K562 (cell line): Measurements from ENCODE around the gene TLL1. TPM values are rescaled to one million over a fixed set of nuclear protein-coding genes. Genes with fewer than 3 reads are reported as not detected.

ENCODE experiments used
- ATAC-seq: fragments of 200-7000 bp; cut with Tn5 transposase; 3 replicates; pipeline ENCODE4 v1.9.1; 2020; ENCODE audit warnings: moderate library complexity
- BruUV-seq: library from RNA; stranded (reverse); fragments of 400-500 nt; replicated peaks from 2 replicates; lab custom pipeline; 2021; lab: Mats Ljungman, UMichigan
- CTCF ChIA-PET: fragments of 300-600 bp; formaldehyde crosslinking; extraction: SDS; loops from one replicate; lab custom pipeline; 2021; ENCODE audit warnings: low intra/inter-chr PET ratio; lab: Yijun Ruan, JAX
- POLR2A ChIA-PET: fragments of 300-600, 350-650 bp; sonication (Branson Sonifier 250); formaldehyde crosslinking; extraction: SDS; loops from one replicate; lab custom pipeline; 2021; ENCODE audit warnings: antibody characterized with exemption, inconsistent platforms; lab: Yijun Ruan, JAX
- DNase-seq, 4 experiments: peaks; one replicate each; pipeline versions ENCODE4 v3.0.0 to v3.0.0-alpha.2; 2011 to 2018; ENCODE audit warnings: low spot score in 3 of 4, mixed read lengths in 3 of 4; ENCODE audit errors: extremely low read depth in 1 of 4
- FAIRE-seq: peaks from 2 replicates; lab custom pipeline; 2011; peaks lifted over from hg19 to GRCh38; lab: Jason Lieb, UNC
- H2AFZ ChIP-seq: 2 replicates; pipeline ENCODE4 v1.6.0; 2011; ENCODE audit warnings: low read depth, low read length, control low read depth, inconsistent platforms
- H3K27ac ChIP-seq: fragments of 200-600 bp; 3 replicates; pipeline ENCODE4 v1.8.0; 2011; ENCODE audit warnings: low read depth, mild to moderate bottlenecking, control low read depth, inconsistent platforms, low read length, moderate library complexity, mixed read lengths; ENCODE audit errors: extremely low read depth
- H3K27me3 ChIP-seq, 2 experiments: fragments of 300-600 bp in 1 of 2; 2 replicates in 1 of 2; 3 replicates in 1 of 2; pipeline versions ENCODE4 v1.6.0 to v1.8.0; 2011; ENCODE audit warnings: inconsistent platforms in 2 of 2, low read length in 2 of 2, mild to moderate bottlenecking in 1 of 2, mixed read lengths in 1 of 2, moderate library complexity in 1 of 2; ENCODE audit not compliant: control insufficient read depth in 2 of 2, insufficient read depth in 2 of 2
- H3K36me3 ChIP-seq: fragments of 300-600 bp; 3 replicates; pipeline ENCODE4 v1.8.0; 2011; ENCODE audit warnings: mild to moderate bottlenecking, low read length, inconsistent platforms; ENCODE audit not compliant: control insufficient read depth, insufficient read depth
- H3K4me1 ChIP-seq, 2 experiments: fragments of 200-600 bp in 1 of 2; replicated peaks in 1 of 2; 2 replicates in 1 of 2; 3 replicates in 1 of 2; pipeline versions ENCODE4 v1.5.1 to v1.8.0; 2011; ENCODE audit warnings: inconsistent platforms in 2 of 2, low read length in 2 of 2, mild to moderate bottlenecking in 1 of 2, mixed read lengths in 1 of 2, moderate library complexity in 1 of 2; ENCODE audit not compliant: control insufficient read depth in 2 of 2, insufficient read depth in 2 of 2
- H3K4me2 ChIP-seq: 2 replicates; pipeline ENCODE4 v1.6.1; 2011; ENCODE audit warnings: low read length, control low read depth, inconsistent platforms, mixed read lengths; ENCODE audit not compliant: insufficient read depth
- H3K4me3 ChIP-seq: fragments of 200-600 bp; sonication (generic), shearing (Covaris generic); 2 replicates; pipeline ENCODE4 v1.5.1; 2016; ENCODE audit warnings: control low read depth, inconsistent platforms
- H3K79me2 ChIP-seq: fragments of 200-600 bp; 3 replicates; pipeline ENCODE4 v1.8.0; 2011; ENCODE audit warnings: low read length, inconsistent platforms; ENCODE audit not compliant: control insufficient read depth, insufficient read depth
- H3K9ac ChIP-seq, 2 experiments: 2 replicates each; pipeline versions ENCODE4 v1.6.0 to v1.6.1; 2011; ENCODE audit warnings: low read depth in 2 of 2, low read length in 2 of 2, control low read depth in 1 of 2, inconsistent platforms in 1 of 2, mild to moderate bottlenecking in 1 of 2, mixed read lengths in 1 of 2; ENCODE audit not compliant: insufficient read depth in 1 of 2
- H3K9me1 ChIP-seq: one replicate; pipeline ENCODE4 v1.6.0; 2011; ENCODE audit warnings: inconsistent platforms, mild to moderate bottlenecking, low read length, moderate library complexity; ENCODE audit not compliant: control insufficient read depth, insufficient read depth
- H3K9me3 ChIP-seq: replicated peaks from 2 replicates; pipeline ENCODE4 v1.5.1; 2011; ENCODE audit warnings: low read depth, low read length, inconsistent platforms; ENCODE audit not compliant: control insufficient read depth, insufficient read depth
- H4K20me1 ChIP-seq: replicated peaks from 2 replicates; pipeline ENCODE4 v1.6.1; 2011; ENCODE audit warnings: low read length, inconsistent platforms, mixed read lengths; ENCODE audit not compliant: control insufficient read depth, insufficient read depth
- ATF6 ChIP-seq: sonication (generic); formaldehyde crosslinking; IDR thresholded peaks from 2 replicates; pipeline ENCODE4 v1.4.0; 2020; ENCODE audit warnings: mild to moderate bottlenecking, missing genetic modification reagents
- C11orf30 ChIP-seq: fragments of 450-650 bp; IDR thresholded peaks from 2 replicates; pipeline ENCODE4 v1.6.1; 2016; ENCODE audit warnings: low read depth, mild to moderate bottlenecking
- FOXA1 ChIP-seq: fragments of 450-650 bp; IDR thresholded peaks from 2 replicates; pipeline ENCODE4 v1.6.1; 2016; ENCODE audit warnings: mild to moderate bottlenecking, borderline replicate concordance
- RBFOX2 ChIP-seq: fragments of 200-400 bp; formaldehyde crosslinking; IDR thresholded peaks from 2 replicates; pipeline ENCODE4 v1.6.1; 2017; ENCODE audit warnings: low read depth, mild to moderate bottlenecking, low read length, moderate library complexity
- RFX5 ChIP-seq: IDR thresholded peaks from 2 replicates; pipeline ENCODE4 v1.6.1; 2011; ENCODE audit warnings: low read depth, mild to moderate bottlenecking, improper control_type of control experiment, low read length
- SPI1 ChIP-seq: IDR thresholded peaks from 2 replicates; pipeline ENCODE4 v1.6.1; 2011; ENCODE audit warnings: low read depth, low read length, control low read depth, borderline replicate concordance
- ZC3H4 ChIP-seq: sonication (generic); formaldehyde crosslinking; IDR thresholded peaks from 2 replicates; pipeline ENCODE4 v1.9.0; 2021; ENCODE audit warnings: missing genetic modification reagents, borderline replicate concordance
- WGBS: fragments of 100-300 bp; shearing (Covaris generic); methylation state at CpG from one replicate; pipeline ENCODE4 v1.1.6; 2016; ENCODE audit warnings: low coverage, mixed read lengths; ENCODE audit not compliant: insufficient coverage; ENCODE audit errors: missing lambda C conversion rate; 5-methylcytosine and 5-hydroxymethylcytosine counted together
- in situ Hi-C: fragments of 300-500 bp; cut with MboI; formaldehyde crosslinking; loops from 4 replicates; pipeline ENCODE4 v1.15.0; 2018; ENCODE audit warnings: inconsistent platforms, mixed read lengths
- intact Hi-C: fragments of 100-400 bp; cut with micrococcal nuclease; formaldehyde crosslinking; loops from 2 replicates; pipeline ENCODE4 v1.14.2; 2022
- polyA plus RNA-seq, 8 experiments: library from polyadenylated mRNA; depleted of rRNA in 4 of 8; stranded (reverse) in 5 of 8; unstranded in 3 of 8; fragments of >200 nt; fragmentation: Nextera tagmentation in 2 of 8; fragmentation: Illumina TruSeq in 1 of 8; extraction: Ambion mirVana in 2 of 8; extraction: Trizol in 1 of 8; gene quantifications; 2 replicates each; pipeline versions ENCODE4 v1.2.1 to v1.2.3, GENCODE V29; 2011 to 2014; ENCODE audit warnings: inconsistent platforms in 1 of 8, missing spikeins in 1 of 8
- total RNA-seq, 7 experiments: library from RNA; depleted of rRNA in 6 of 7; stranded (reverse); fragments of >200 nt in 6 of 7; fragmentation: Illumina TruSeq in 2 of 7; extraction: Trizol in 2 of 7; gene quantifications; 2 replicates each; pipeline versions ENCODE4 v1.2.1 to v1.2.3, GENCODE V29; 2011 to 2021; ENCODE audit warnings: low replicate concordance in 1 of 7

The TLL1 gene
- total and polyA plus RNA-seq, 9 of the 15 experiments (the other 6 are each of a cell fraction or from before 2014, with no cell fraction given), result not detected

- no peaks in the 10 kb centered on the region for H3K79me2 ChIP-seq
- no peaks in the 10 kb centered on the region for H3K36me3 ChIP-seq
- no TSS peak for BruUV-seq
- H2AFZ ChIP-seq, result no peak overlapping the region
- ChIA-PET CTCF (no interaction called here), POLR2A (no interaction called here)
- TF ChIP-seq ATF6 (CRISPR knock-in tag), result no peak
- no peak for TF ChIP-seq FOXA1
- no peak for TF ChIP-seq RBFOX2
- no peak for TF ChIP-seq RFX5
- TF ChIP-seq ZC3H4 (CRISPR knock-in tag), result no peak
- no peak for TF ChIP-seq SPI1
- TF ChIP-seq C11orf30, result no peak
- DNase-seq (no peak), FAIRE-seq (no peak), ATAC-seq (no peak)
- intact Hi-C loops (no loop called here), in situ Hi-C loops (no loop called here)
- H3K9ac ChIP-seq, result no peak overlapping the region
- no peak overlapping the region for H3K4me3 ChIP-seq
- H3K4me1 ChIP-seq, result no peaks in the 10 kb centered on the region
- H3K27me3 ChIP-seq, result no peaks in the 10 kb centered on the region
- H3K4me2 ChIP-seq, result no peak overlapping the region
- no peaks in the 10 kb centered on the region for H3K9me3 ChIP-seq
- no peaks in the 10 kb centered on the region for H4K20me1 ChIP-seq
- H3K9me1 ChIP-seq, result no peaks in the 10 kb centered on the region
- H3K27ac ChIP-seq, result no peak overlapping the region
- WGBS, result 0% methylated on average over 2 of the region's 2 CpGs
These were observed 44.1 kb upstream of the TLL1 start for GRCh38 chr4:165828928-165829327.
